IPS DF 4.7 (cell line): ENCODE data around the gene AFG3L2.

Source experiments
- DNase-seq: peaks from one replicate; pipeline ENCODE4 v3.0.0-alpha.2; 2013; ENCODE audit warnings: low spot score; ENCODE audit errors: extremely low read depth

Gene AFG3L2

GRCh38 chr18:12326711-12327460 lies 50.1 kb downstream of the AFG3L2 start:
- DNase-seq: no peak

- no peak for DNase-seq
Observed at GRCh38 chr18:12325726-12326245, 51.2 kb downstream of the AFG3L2 start.

GRCh38 chr18:12324991-12325725 lies 51.9 kb downstream of the AFG3L2 start:
- no peak for DNase-seq

- DNase-seq: no peak
Observed at GRCh38 chr18:12321333-12321732, 55.7 kb downstream of the AFG3L2 start.

GRCh38 chr18:12318857-12319256 lies 58.2 kb downstream of the AFG3L2 start:
- DNase-seq: no peak

GRCh38 chr18:12318334-12318697 lies 58.7 kb downstream of the AFG3L2 start:
- no peak for DNase-seq

- no peak for DNase-seq
Observed at GRCh38 chr18:12317664-12318333, 59.2 kb downstream of the AFG3L2 start.

- DNase-seq: no peak
Observed at GRCh38 chr18:12315911-12316310, 61.1 kb downstream of the AFG3L2 start.

GRCh38 chr18:12315490-12315889 lies 61.5 kb downstream of the AFG3L2 start:
- DNase-seq: no peak

- DNase-seq: no peak
Observed at GRCh38 chr18:12314591-12315305, 62.3 kb downstream of the AFG3L2 start.

- DNase-seq: no peak
Observed at GRCh38 chr18:12313530-12314245, 63.3 kb downstream of the AFG3L2 start.

GRCh38 chr18:12312976-12313375 lies 64.1 kb downstream of the AFG3L2 start:
- no peak for DNase-seq

GRCh38 chr18:12310762-12311161 lies 66.3 kb downstream of the AFG3L2 start:
- no peak for DNase-seq

- DNase-seq: no peak
Observed at GRCh38 chr18:12309683-12310198, 67.3 kb downstream of the AFG3L2 start.

- no peak for DNase-seq
Observed at GRCh38 chr18:12308386-12309100, 68.5 kb downstream of the AFG3L2 start.

- no peak for DNase-seq
Observed at GRCh38 chr18:12307701-12308385, 69.2 kb downstream of the AFG3L2 start, which contains the start of gene TUBB6. TSS of gene TUBB6 (plus strand) at chr18:12308241. CDS start at chr18:12308293, 52 bp downstream.

- no peak for DNase-seq
Observed at GRCh38 chr18:12306752-12307700, 70.0 kb downstream of the AFG3L2 start.
